Adrenal gland (tissue), 5 donors: ENCODE results near the gene HCFC2.

ENCODE experiments used
- CTCF ChIP-seq, 6 experiments: fragments of 450-650 bp in 4 of 6; fragments of 200-600 bp in 2 of 6; sonication (generic) in 1 of 6; IDR thresholded peaks; 1 replicate in 5 of 6; 2 replicates in 1 of 6; pipeline versions ENCODE4 v1.5.1 to v1.8.0; 2016 to 2021; ENCODE audit warnings: antibody characterized with exemption in 6 of 6, mild to moderate bottlenecking in 2 of 6, moderate library complexity in 1 of 6
- POLR2A ChIP-seq, 2 donors: fragments of 450-650 bp; IDR thresholded peaks; one replicate each; pipeline ENCODE4 v1.6.1; 2017; ENCODE audit warnings: antibody characterized with exemption in 2 of 2, mild to moderate bottlenecking in 2 of 2, moderate library complexity in 1 of 2
- donor health status: DM: no; HTN: no; CAD: no.

DNA sequence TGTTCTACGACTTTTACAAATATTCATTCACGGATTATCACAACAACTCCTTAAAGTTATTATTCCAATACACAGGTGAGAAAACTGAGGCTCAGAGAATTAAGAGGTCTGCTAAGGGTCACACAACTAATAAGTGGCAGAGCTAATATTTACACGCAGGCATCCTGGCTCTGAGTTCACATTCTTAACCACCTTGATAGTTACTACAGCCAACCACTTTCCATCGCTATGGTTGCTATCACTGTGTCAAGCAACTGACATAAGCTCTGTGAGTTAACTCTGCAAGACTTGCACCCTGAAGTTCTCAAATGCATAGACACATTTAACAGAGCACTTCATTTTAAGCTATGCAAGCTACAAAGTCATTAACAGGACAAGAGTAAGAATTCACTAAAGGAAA is 18.0 kb upstream of the HCFC2 start:
- TF ChIP-seq CTCF (IDR thresholded peaks at IDR 0.05), result no peak
- TF ChIP-seq POLR2A (IDR thresholded peaks at IDR 0.05), result no peak
